Measurements from ENCODE around the gene FOXS1.

Gene FOXS1

GRCh38 chr20:31843881-31844280 lies 1.5 kb downstream of the FOXS1 start:
- no peak overlapping the region for H3K23ac ChIP-seq (ENCODE audit: low read length)

GRCh38 chr20:31843288-31843687 lies 2.1 kb downstream of the FOXS1 start:
- Histone ChIP-seq H3K27ac (ENCODE audit: low read depth, low read length) (no peak overlapping the region), H4K12ac (ENCODE audit: low read depth, low read length) (no peak overlapping the region), H2BK12ac (ENCODE audit: low read length) (no peak overlapping the region), H3K4ac (ENCODE audit: low read depth, low read length) (no peak overlapping the region), H4K91ac (ENCODE audit: low read depth, low read length) (peak overlapping the region; percentile 16), H2AK5ac (ENCODE audit: low read length) (no peak overlapping the region), H3K4me3 (ENCODE audit: low read depth, low read length) (no peak overlapping the region), H2AFZ (ENCODE audit: insufficient read depth, low read length, poor library complexity) (no peak overlapping the region), H3K18ac (ENCODE audit: low read length) (no peak overlapping the region), H3K79me1 (ENCODE audit: low read length) (no peaks in the 10 kb centered on the region), H2BK5ac (ENCODE audit: low read depth, low read length, poor library complexity) (no peak overlapping the region), H3K36me3 (ENCODE audit: control insufficient read depth in 1 of 2, insufficient read depth in 2 of 2, low read length in 2 of 2) (no peaks in the 10 kb centered on the region), H3K9me3 (ENCODE audit: insufficient read depth, low read depth, low read length) (no peaks in the 10 kb centered on the region), H3K79me2 (ENCODE audit: control insufficient read depth, insufficient read depth, low read length, poor library complexity) (no peaks in the 10 kb centered on the region), H3K14ac (ENCODE audit: low read length) (no peak overlapping the region), H3K4me2 (ENCODE audit: low read length) (no peak overlapping the region), H4K8ac (ENCODE audit: low read depth, low read length) (no peak overlapping the region), H3K9ac (ENCODE audit: low read length) (no peak overlapping the region), H3K4me1 (ENCODE audit: control insufficient read depth in 1 of 2, insufficient read depth in 2 of 2, low read length in 2 of 2) (peaks cover 12 to 22% of the 10 kb centered on the region in 2 experiments), H3K27me3 (ENCODE audit: insufficient read depth, low read length) (no peaks in the 10 kb centered on the region), H2BK120ac (ENCODE audit: insufficient read depth, low read length, poor library complexity) (no peak overlapping the region), H3K23ac (ENCODE audit: low read length) (no peak overlapping the region)
- WGBS (ENCODE audit: extremely low coverage, insufficient coverage, insufficient read length), result no CpG with 5 or more reads among the region's 6 CpGs
- DNase-seq, result no peak

More at GRCh38 chr20:31843881-31844280, 1.5 kb downstream of the FOXS1 start:
- Histone ChIP-seq H3K4ac (ENCODE audit: low read depth, low read length) (no peak overlapping the region), H3K14ac (ENCODE audit: low read length) (no peak overlapping the region), H2BK5ac (ENCODE audit: low read depth, low read length, poor library complexity) (no peak overlapping the region), H4K12ac (ENCODE audit: low read depth, low read length) (no peak overlapping the region), H3K27me3 (ENCODE audit: insufficient read depth, low read length) (no peaks in the 10 kb centered on the region), H3K4me3 (ENCODE audit: low read depth, low read length) (no peak overlapping the region), H4K8ac (ENCODE audit: low read depth, low read length) (no peak overlapping the region), H2AK5ac (ENCODE audit: low read length) (no peak overlapping the region), H2BK12ac (ENCODE audit: low read length) (no peak overlapping the region), H3K4me2 (ENCODE audit: low read length) (no peak overlapping the region), H4K91ac (ENCODE audit: low read depth, low read length) (peak overlapping the region; percentile 16), H3K4me1 (ENCODE audit: control insufficient read depth in 1 of 2, insufficient read depth in 2 of 2, low read length in 2 of 2) (peaks cover 9 to 21% of the 10 kb centered on the region in 2 experiments), H3K9me3 (ENCODE audit: insufficient read depth, low read depth, low read length) (no peaks in the 10 kb centered on the region), H3K27ac (ENCODE audit: low read depth, low read length) (no peak overlapping the region), H3K79me2 (ENCODE audit: control insufficient read depth, insufficient read depth, low read length, poor library complexity) (no peaks in the 10 kb centered on the region), H3K36me3 (ENCODE audit: control insufficient read depth in 1 of 2, insufficient read depth in 2 of 2, low read length in 2 of 2) (no peaks in the 10 kb centered on the region), H3K18ac (ENCODE audit: low read length) (no peak overlapping the region), H3K9ac (ENCODE audit: low read length) (no peak overlapping the region), H2AFZ (ENCODE audit: insufficient read depth, low read length, poor library complexity) (no peak overlapping the region), H3K79me1 (ENCODE audit: low read length) (no peaks in the 10 kb centered on the region), H2BK120ac (ENCODE audit: insufficient read depth, low read length, poor library complexity) (no peak overlapping the region)
- DNase-seq, result no peak
- no CpG with 5 or more reads among the region's 5 CpGs for WGBS (ENCODE audit: extremely low coverage, insufficient coverage, insufficient read length)

- peak overlapping the region; percentile 17 for H3K4me2 ChIP-seq (ENCODE audit: low read length)
- H3K9ac ChIP-seq (ENCODE audit: low read length), result no peak overlapping the region
- H4K8ac ChIP-seq (ENCODE audit: low read depth, low read length), result no peak overlapping the region
- no peak overlapping the region for H4K12ac ChIP-seq (ENCODE audit: low read depth, low read length)
- DNase-seq, result no peak
- peak overlapping the region; percentile 17 for H4K91ac ChIP-seq (ENCODE audit: low read depth, low read length)
- no CpG with 5 or more reads among the region's 12 CpGs for WGBS (ENCODE audit: extremely low coverage, insufficient coverage, insufficient read length)
- no peak overlapping the region for H2AFZ ChIP-seq (ENCODE audit: insufficient read depth, low read length, poor library complexity)
- H3K79me1 ChIP-seq (ENCODE audit: low read length), result no peaks in the 10 kb centered on the region
- no peak overlapping the region for H3K4ac ChIP-seq (ENCODE audit: low read depth, low read length)
- H3K79me2 ChIP-seq (ENCODE audit: control insufficient read depth, insufficient read depth, low read length, poor library complexity), result no peaks in the 10 kb centered on the region
- H3K4me3 ChIP-seq (ENCODE audit: low read depth, low read length), result no peak overlapping the region
- no peak overlapping the region for H2BK12ac ChIP-seq (ENCODE audit: low read length)
- H3K18ac ChIP-seq (ENCODE audit: low read length), result no peak overlapping the region
- no peak overlapping the region for H2BK120ac ChIP-seq (ENCODE audit: insufficient read depth, low read length, poor library complexity)
- H2BK5ac ChIP-seq (ENCODE audit: low read depth, low read length, poor library complexity), result no peak overlapping the region
- H3K9me3 ChIP-seq (ENCODE audit: insufficient read depth, low read depth, low read length), result no peaks in the 10 kb centered on the region
- H3K27ac ChIP-seq (ENCODE audit: low read depth, low read length), result no peak overlapping the region
- no peak overlapping the region for H3K23ac ChIP-seq (ENCODE audit: low read length)
- H3K27me3 ChIP-seq (ENCODE audit: insufficient read depth, low read length), result no peaks in the 10 kb centered on the region
- no peak overlapping the region for H2AK5ac ChIP-seq (ENCODE audit: low read length)
- no peaks in the 10 kb centered on the region for H3K36me3 ChIP-seq (ENCODE audit: control insufficient read depth in 1 of 2, insufficient read depth in 2 of 2, low read length in 2 of 2)
- H3K14ac ChIP-seq (ENCODE audit: low read length), result no peak overlapping the region
- H3K4me1 ChIP-seq (ENCODE audit: control insufficient read depth in 1 of 2, insufficient read depth in 2 of 2, low read length in 2 of 2), result peaks cover 14 to 29% of the 10 kb centered on the region in 2 experiments
These were observed 2.8 kb downstream of the FOXS1 start for GRCh38 chr20:31842471-31843157.

- Histone ChIP-seq H2AK5ac (ENCODE audit: low read length) (no peak overlapping the region), H3K23ac (ENCODE audit: low read length) (no peak overlapping the region), H3K4me2 (ENCODE audit: low read length) (no peak overlapping the region), H2AFZ (ENCODE audit: insufficient read depth, low read length, poor library complexity) (no peak overlapping the region), H2BK5ac (ENCODE audit: low read depth, low read length, poor library complexity) (no peak overlapping the region), H3K27ac (ENCODE audit: low read depth, low read length) (no peak overlapping the region), H2BK120ac (ENCODE audit: insufficient read depth, low read length, poor library complexity) (no peak overlapping the region), H3K27me3 (ENCODE audit: insufficient read depth, low read length) (no peaks in the 10 kb centered on the region), H4K12ac (ENCODE audit: low read depth, low read length) (no peak overlapping the region), H3K4ac (ENCODE audit: low read depth, low read length) (no peak overlapping the region), H3K14ac (ENCODE audit: low read length) (no peak overlapping the region), H3K9ac (ENCODE audit: low read length) (no peak overlapping the region), H3K4me3 (ENCODE audit: low read depth, low read length) (no peak overlapping the region), H2BK12ac (ENCODE audit: low read length) (no peak overlapping the region), H3K79me1 (ENCODE audit: low read length) (no peaks in the 10 kb centered on the region), H3K36me3 (ENCODE audit: control insufficient read depth in 1 of 2, insufficient read depth in 2 of 2, low read length in 2 of 2) (no peaks in the 10 kb centered on the region), H3K79me2 (ENCODE audit: control insufficient read depth, insufficient read depth, low read length, poor library complexity) (no peaks in the 10 kb centered on the region), H4K91ac (ENCODE audit: low read depth, low read length) (peak overlapping the region; percentile 17), H3K4me1 (ENCODE audit: control insufficient read depth in 1 of 2, insufficient read depth in 2 of 2, low read length in 2 of 2) (peaks cover 20 to 35% of the 10 kb centered on the region in 2 experiments), H4K8ac (ENCODE audit: low read depth, low read length) (no peak overlapping the region), H3K9me3 (ENCODE audit: insufficient read depth, low read depth, low read length) (no peaks in the 10 kb centered on the region), H3K18ac (ENCODE audit: low read length) (no peak overlapping the region)
- no peak for DNase-seq
- WGBS (ENCODE audit: extremely low coverage, insufficient coverage, insufficient read length), result no CpG with 5 or more reads among the region's 8 CpGs
These were observed 3.5 kb downstream of the FOXS1 start for GRCh38 chr20:31841928-31842327.
